ENCODE results near the gene ATXN3L. TPM values are rescaled to one million over a fixed set of nuclear protein-coding genes. Genes with fewer than 3 reads are reported as not detected.

Gene ATXN3L
- total RNA-seq, result not detected
- polyA plus RNA-seq, result not detected

DNA sequence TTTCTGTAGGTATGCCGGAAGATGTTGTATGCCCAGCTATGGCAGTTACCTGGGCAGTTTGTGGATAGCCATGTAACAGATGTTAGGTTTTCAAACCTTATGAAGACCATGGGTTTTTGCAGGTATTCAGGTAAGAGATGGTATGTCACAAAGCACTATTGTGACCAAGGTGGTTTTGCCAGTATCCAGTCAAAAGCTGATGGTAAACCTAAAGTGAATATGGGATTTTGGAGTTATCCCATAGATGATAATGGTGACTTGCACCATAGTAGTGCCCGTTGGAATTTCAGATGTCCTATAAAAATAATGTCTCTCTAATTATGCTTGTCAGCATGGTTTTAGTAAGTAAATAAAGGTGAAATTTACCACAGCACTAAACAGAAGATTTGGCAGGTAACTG, at the start of gene ATXN3L:
Gene ATXN3L, minus strand, starts transcription at position 101 of the 400 bp plus-strand sequence. CDS start 119 bp downstream, outside the sequence.
- TF ChIP-seq EP300 (IDR thresholded peaks at IDR 0.05) (no peak), POLR2A (IDR thresholded peaks at IDR 0.05) (no peak), POLR2AphosphoS5 (IDR thresholded peaks at IDR 0.05) (no peak)
- no peaks in the 10 kb centered on the region for H3K9me3 ChIP-seq
- no peak within 1 kb of the TSS for H3K4me3 ChIP-seq
- no peaks in the 10 kb centered on the region for H3K4me1 ChIP-seq
- H3K27ac ChIP-seq, result no peak within 1 kb of the TSS
- no peaks in the 10 kb centered on the region for H3K27me3 ChIP-seq
- DNase-seq, result no peak
- intact Hi-C loops (cut with DNase I), result no loop called here
- 70 to 95% methylated on average over 2 of the region's 2 CpGs for WGBS, 2 donors
- no peaks in the 10 kb centered on the region for H3K36me3 ChIP-seq

DNA sequence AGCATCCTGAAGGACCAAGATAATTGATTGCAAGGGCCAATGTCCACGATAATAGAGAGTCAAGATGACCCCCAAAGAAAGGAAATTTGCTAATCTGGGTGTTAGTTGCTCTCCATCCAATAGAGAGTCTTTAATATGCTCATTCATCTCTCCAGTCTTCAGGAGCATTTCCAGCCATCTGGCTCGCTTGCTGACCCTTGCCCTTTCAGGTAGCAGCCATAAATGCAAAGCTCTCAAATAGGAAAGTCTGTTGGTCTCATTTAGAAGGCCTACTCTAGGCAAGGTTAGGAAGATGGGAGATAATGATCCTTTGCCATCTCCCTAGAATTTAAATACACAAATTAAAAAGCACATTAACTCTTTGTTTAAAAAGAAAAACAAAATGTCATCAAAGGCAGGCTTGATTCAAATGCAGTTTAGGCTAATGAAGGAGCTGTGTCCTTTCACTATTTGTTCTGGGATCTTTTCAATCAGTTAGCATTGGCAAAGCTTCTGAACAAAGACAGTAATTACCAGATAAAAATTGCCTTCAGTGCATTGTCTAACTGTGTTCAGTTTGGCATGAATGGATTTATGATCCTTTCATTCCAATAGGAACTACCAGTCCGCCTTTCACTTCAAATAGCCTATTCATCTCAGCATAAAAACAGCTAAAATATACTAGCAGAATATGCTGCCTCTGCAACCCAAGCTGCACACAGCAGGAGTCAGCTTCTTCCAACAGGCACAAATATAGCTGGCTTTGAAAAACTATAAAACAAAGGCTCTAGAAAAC, 49.6 kb upstream of the ATXN3L start:
- Histone ChIP-seq H3K36me3 (no peaks in the 10 kb centered on the region), H3K9me3 (no peaks in the 10 kb centered on the region), H3K4me1 (no peaks in the 10 kb centered on the region), H3K4me3 (no peak overlapping the region), H3K27me3 (no peaks in the 10 kb centered on the region), H3K27ac (no peak overlapping the region)
- DNase-seq, result no peak
- TF ChIP-seq POLR2AphosphoS5 (IDR thresholded peaks at IDR 0.05) (no peak), EP300 (IDR thresholded peaks at IDR 0.05) (no peak), POLR2A (IDR thresholded peaks at IDR 0.05) (no peak)
- TF ChIP-seq, protein P1, sequence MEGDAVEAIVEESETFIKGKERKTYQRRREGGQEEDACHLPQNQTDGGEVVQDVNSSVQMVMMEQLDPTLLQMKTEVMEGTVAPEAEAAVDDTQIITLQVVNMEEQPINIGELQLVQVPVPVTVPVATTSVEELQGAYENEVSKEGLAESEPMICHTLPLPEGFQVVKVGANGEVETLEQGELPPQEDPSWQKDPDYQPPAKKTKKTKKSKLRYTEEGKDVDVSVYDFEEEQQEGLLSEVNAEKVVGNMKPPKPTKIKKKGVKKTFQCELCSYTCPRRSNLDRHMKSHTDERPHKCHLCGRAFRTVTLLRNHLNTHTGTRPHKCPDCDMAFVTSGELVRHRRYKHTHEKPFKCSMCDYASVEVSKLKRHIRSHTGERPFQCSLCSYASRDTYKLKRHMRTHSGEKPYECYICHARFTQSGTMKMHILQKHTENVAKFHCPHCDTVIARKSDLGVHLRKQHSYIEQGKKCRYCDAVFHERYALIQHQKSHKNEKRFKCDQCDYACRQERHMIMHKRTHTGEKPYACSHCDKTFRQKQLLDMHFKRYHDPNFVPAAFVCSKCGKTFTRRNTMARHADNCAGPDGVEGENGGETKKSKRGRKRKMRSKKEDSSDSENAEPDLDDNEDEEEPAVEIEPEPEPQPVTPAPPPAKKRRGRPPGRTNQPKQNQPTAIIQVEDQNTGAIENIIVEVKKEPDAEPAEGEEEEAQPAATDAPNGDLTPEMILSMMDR (IDR thresholded peaks at IDR 0.05), result no peak
- intact Hi-C loops (cut with DNase I), result no loop called here
- WGBS, 2 donors, result 50 to 84% methylated on average over 3 of the region's 3 CpGs

DNA sequence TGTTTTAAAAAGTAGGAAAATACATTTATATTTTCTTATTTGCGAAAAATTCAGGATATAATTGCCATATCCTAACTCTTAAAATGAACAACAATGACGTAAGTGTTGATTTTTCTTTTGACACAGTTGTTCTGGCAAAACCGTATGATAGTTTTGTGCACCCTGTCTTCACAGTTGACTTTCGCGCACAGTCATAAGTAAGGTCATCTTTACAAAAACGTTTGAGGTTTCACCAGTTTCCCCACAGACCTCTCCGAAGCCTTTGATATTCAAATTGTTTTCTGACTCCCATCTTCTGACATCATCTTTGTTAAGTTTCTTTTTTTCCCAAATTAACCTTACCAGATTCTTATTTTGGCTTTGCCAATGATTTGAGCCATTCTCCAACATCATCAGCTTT, 48.1 kb upstream of the ATXN3L start:
- WGBS, 2 donors, result 72 to 81% methylated on average over 7 of the region's 7 CpGs
- H3K36me3 ChIP-seq, result no peaks in the 10 kb centered on the region
- no peaks in the 10 kb centered on the region for H3K4me1 ChIP-seq
- DNase-seq, result no peak
- TF ChIP-seq, protein P1 (IDR thresholded peaks at IDR 0.05), result no peak
- no peak for TF ChIP-seq POLR2A (IDR thresholded peaks at IDR 0.05)
- TF ChIP-seq EP300 (IDR thresholded peaks at IDR 0.05), result no peak
- TF ChIP-seq POLR2AphosphoS5 (IDR thresholded peaks at IDR 0.05), result no peak
- H3K4me3 ChIP-seq, result no peak overlapping the region
- H3K27me3 ChIP-seq, result no peaks in the 10 kb centered on the region
- H3K9me3 ChIP-seq, result no peaks in the 10 kb centered on the region
- intact Hi-C loops (cut with DNase I), result no loop called here
- no peak overlapping the region for H3K27ac ChIP-seq

DNA sequence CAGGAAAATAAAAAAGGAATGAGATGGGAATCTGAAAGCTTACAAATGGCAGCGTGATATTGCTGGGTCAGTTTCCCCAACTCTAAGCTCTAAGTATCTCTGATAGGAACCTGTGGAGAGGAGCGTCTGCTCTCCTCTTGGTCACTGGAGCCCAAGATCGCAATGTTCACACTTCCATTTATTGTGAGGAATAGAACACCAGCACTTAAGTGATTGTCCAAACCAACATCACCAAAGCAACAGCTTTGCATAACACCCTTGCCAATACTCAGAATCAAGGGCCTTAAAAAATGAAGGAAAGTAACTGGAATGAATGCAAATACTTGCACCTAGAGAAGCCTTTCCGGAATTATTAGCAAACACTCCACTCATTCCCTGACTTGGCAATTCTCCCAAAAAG, 46.8 kb upstream of the ATXN3L start:
- Histone ChIP-seq H3K27me3 (no peaks in the 10 kb centered on the region), H3K4me3 (no peak overlapping the region), H3K36me3 (no peaks in the 10 kb centered on the region), H3K27ac (no peak overlapping the region), H3K4me1 (no peaks in the 10 kb centered on the region), H3K9me3 (no peaks in the 10 kb centered on the region)
- intact Hi-C loops (cut with DNase I), result no loop called here
- 95 to 98% methylated on average over 4 of the region's 4 CpGs for WGBS, 2 donors
- DNase-seq, result no peak
- no peak for TF ChIP-seq POLR2AphosphoS5 (IDR thresholded peaks at IDR 0.05)
- no peak for TF ChIP-seq POLR2A (IDR thresholded peaks at IDR 0.05)
- TF ChIP-seq, protein P1 (IDR thresholded peaks at IDR 0.05), result no peak
- no peak for TF ChIP-seq EP300 (IDR thresholded peaks at IDR 0.05)

DNA sequence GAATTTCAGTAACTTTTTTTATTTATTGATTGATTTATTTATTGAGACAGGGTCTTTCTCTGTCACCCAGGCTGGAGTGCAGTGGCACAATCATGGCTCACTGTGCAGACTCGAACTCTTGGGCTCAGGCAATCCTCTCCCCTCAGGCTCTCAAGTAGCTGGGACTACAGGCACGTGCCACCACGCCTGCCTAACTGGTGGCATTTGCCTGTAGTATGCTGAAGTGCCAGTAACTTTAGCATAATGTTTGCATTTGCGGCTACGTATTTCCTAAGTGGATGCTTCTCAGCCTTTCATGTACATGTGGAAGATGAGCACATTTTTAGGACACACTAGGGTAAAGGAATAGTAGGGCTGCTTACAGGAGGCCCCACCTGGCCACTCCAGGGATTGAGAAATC, 45.3 kb upstream of the ATXN3L start:
- no peaks in the 10 kb centered on the region for H3K36me3 ChIP-seq
- DNase-seq, result no peak
- no peaks in the 10 kb centered on the region for H3K9me3 ChIP-seq
- no peaks in the 10 kb centered on the region for H3K27me3 ChIP-seq
- intact Hi-C loops (cut with DNase I), result no loop called here
- WGBS, 2 donors, result 92 to 95% methylated on average over 5 of the region's 5 CpGs
- H3K4me3 ChIP-seq, result no peak overlapping the region
- TF ChIP-seq EP300 (IDR thresholded peaks at IDR 0.05), result no peak
- TF ChIP-seq POLR2A (IDR thresholded peaks at IDR 0.05), result no peak
- no peak for TF ChIP-seq POLR2AphosphoS5 (IDR thresholded peaks at IDR 0.05)
- TF ChIP-seq, protein P1 (IDR thresholded peaks at IDR 0.05), result no peak
- no peak overlapping the region for H3K27ac ChIP-seq
- H3K4me1 ChIP-seq, result no peaks in the 10 kb centered on the region

Measured in sigmoid colon (tissue), 7 donors.